HL-60/S4 (cell line): ENCODE measurements around the gene SMIM41.

Experiments
- in situ Hi-C: fragments of 300-500 bp; cut with MboI; formaldehyde crosslinking; loops from 2 replicates; pipeline ENCODE4 v1.14.3; 2022; ENCODE audit warnings: low sequenced_read_pairs

The SMIM41 gene

GRCh38 chr12:52063082-52063924 lies 16.2 kb upstream of the SMIM41 start:
- in situ Hi-C loops: no loop called here

DNA sequence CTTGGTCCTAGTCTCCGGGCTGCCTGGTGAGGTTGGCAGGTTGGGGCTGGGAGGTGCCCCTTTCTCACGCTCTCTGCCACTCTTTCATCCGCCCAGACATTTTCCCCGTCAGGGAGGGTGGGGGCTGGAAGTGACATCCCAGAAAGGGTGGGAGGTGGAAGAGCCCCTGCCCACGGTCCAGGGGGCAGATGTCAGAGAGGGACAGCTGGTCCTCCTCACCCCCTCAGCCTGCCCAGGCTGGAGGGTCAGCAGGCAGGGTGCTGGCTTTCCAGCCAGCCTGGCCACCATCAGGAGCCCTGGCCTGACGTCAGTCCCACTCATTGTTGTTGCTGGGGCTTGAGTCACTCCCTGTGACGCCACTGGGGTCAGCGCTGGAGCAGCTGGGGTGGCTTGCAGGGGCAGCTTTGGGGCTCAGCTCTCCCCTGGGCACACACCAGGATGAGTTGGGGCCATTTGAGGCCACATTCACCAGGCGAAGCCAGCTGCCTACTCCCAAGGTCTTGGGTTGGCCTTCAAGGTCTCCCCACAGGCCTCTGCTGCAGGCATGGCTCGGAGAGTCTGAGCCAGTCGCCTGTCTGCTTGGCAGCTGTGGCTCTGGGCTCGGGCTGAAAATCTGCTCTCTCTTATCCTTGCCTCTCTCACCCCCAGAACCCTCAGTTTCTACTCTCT lies 15.4 kb upstream of the SMIM41 start:
- in situ Hi-C loops: no loop called here

DNA sequence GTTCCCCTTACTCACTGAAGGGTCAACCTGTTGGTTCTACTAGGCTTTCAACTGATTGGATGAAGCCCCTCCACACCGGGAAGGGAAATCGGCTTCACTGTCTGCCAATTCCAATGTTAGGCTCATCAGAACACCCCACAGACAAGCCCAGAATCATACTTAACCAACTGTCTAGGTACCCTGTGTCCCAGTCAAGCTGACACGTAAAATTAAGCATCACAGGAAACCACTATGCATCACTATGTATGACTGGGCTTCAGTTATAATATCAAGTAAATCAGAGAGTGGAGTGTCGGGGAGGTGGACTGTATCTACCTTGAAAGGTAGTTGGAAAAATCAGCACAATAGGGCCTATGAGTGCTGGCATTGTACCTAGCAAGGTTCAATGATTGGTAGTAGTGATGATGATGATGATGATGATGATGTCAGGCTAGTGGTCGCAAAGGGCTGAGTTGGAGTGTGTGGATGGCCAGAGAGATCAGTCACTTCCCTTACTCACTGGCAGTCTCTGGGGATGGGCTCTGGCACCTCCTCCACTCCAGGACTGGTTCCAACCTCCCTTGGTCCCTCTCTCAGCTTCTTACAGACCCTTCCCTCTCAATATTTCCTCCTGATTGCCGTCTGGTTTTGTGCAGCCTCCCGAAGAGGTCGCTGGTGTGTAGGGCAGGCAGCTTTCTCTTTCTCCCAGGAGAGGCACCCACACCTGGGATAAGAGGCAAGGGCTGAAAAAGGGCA lies 13.0 kb upstream of the SMIM41 start:
- in situ Hi-C loops: no loop called here

GRCh38 chr12:52067081-52067374 lies 12.5 kb upstream of the SMIM41 start:
- in situ Hi-C loops: no loop called here

DNA sequence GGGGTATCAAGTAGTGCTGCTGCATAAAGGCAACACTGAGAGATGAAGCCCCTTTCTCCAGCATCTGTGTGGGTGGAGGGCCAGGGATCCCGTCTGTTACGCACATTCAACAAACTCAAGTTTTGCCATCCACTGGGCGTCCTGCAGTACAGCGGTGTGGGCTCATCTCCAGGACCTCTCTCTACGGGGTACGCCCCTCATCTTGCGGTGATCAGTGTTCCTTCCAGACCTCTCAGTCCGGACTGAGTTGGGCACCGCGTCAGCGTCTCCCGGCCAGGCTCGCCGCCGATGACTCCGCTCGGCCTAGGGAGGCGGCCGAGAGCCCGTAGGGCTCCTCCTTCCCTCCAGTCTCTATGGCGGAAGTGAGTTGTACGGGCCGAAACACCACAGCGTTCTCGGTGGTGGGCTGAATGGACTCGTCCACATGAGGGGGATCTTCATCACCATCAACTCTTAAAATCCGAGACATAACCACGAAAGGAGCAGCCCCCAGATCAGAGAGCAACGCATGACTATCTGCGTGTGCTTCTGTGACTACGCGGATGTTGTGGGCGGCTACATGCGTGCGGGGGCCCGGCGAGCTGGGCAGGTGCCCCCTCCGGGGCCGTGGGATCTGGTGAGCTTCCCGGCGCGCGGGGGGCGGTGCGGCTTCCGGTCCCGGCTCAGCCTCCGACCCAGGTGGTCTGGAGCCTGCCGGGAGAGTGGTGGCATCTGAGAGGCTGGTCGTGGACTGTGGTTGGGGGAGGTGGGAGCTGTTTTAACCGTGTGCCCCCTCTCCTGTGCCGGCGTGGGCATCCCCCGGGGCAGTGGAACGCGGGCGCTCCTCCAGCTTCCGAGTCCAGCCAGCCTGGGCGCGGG lies 9.9 kb upstream of the SMIM41 start, which contains the start of gene ATG101:
Gene ATG101 (plus strand): TSS at position 652 of the 858 bp plus-strand sequence. CDS start 3,673 bp downstream, outside the sequence.
- in situ Hi-C loops: no loop called here

GRCh38 chr12:52070185-52070925 lies 9.1 kb upstream of the SMIM41 start:
- in situ Hi-C loops: no loop called here

- in situ Hi-C loops: no loop called here
These were observed 5.7 kb upstream of the SMIM41 start for GRCh38 chr12:52073531-52074381.

DNA sequence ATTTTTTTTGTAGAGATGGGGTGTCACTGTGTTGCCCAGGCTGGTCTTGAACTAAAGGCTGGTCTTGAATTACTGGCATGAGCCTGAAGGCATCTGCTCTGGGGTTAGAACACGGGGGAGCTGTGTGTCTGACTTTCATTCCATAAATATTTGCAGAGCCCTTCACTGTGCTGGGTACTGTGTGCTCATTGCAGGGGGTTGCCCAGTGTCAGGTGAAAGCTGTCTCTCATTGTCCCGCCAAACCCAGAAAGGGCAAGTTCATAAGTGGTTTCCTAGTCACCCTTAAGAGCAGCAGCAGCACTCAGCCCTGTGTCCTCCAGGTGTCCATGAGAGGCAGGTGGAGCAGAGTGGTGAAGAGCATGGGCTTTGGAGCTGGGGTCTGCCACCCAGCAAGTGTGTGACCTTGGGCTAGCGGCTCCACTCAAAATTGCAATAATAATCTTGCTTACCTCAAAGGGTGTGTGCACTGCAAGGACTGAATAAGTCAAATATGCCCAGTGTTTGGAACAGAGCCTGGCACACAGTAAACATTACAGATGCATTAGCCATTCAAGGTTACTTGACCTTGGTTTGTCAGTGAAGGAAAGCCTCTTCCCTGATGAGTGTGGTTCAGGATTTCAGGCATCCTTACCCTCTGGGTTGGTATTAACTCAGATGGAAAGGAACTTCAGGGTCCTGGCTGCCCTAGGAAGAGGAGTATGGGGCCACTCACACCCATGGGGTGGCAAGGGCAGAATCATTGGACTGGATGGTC lies 4.4 kb upstream of the SMIM41 start:
- in situ Hi-C loops: no loop called here

- in situ Hi-C loops: no loop called here
These were observed 2.7 kb upstream of the SMIM41 start for GRCh38 chr12:52076811-52077210.

DNA sequence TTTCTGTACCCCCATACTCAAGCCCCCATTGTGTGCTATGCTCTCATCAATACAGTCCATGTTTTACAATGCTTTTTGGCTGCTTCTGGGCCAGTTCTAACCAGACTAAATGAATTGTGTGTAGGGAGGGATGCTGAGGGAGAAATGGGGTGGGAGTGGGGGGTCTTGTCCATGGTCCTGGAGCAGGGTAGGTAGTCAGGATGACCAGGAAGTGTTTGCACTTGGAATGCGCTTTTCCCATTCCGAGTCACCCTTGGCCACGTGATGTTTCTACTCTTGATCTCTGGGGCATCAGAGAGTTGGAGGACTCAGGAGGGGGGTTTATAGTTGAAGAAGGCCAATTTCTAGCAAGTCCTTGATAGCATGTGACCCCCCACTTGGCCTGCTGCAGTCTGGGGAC lies 1.2 kb upstream of the SMIM41 start:
- in situ Hi-C loops: no loop called here

DNA sequence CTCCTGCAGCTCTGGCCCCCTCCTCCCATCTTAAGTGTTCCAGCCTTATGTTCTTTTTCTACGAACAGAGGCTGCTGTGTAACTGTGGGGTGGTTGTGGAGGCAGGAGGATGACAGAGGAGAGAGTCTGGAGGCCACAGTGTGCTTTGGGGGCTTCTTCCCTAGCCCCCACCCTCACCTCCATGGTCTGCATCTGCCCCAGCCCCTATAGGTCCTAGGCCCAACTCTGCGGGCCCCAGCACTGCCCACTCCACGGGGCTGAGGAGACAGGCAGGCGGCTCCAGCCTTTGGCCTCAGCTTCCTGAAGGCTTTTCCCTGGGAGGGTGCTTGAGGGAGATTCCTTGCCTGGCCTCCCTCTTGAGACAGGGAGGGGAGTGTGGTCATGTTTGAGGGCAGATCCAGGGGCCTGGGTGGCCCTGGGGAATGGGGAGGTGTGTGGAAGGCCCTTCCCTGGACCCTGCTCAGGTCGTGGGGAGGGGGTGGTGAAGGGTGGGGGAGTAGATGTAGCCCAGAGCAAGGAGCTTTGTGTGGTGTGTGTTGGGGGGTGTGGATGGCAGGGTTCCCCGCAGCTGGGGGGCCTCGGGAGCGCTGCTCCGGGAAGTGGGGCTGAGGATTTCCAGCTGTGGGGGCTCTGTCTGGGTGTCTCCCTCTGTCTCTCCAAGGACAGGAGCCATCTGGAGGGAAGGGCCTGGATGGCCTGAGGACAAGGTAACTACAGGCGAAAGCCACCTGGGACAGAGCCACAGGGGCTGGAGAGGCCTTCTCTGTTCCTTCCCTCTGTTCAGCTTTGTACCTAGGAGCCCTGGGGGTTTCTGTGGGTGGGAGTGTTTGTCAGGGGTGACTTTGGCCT lies 1.1 kb downstream of the SMIM41 start:
- in situ Hi-C loops: loop anchor here (5.0 kb wide), 1 partner anchor 53 kb away; no protein-coding TSS in a partner anchor

DNA sequence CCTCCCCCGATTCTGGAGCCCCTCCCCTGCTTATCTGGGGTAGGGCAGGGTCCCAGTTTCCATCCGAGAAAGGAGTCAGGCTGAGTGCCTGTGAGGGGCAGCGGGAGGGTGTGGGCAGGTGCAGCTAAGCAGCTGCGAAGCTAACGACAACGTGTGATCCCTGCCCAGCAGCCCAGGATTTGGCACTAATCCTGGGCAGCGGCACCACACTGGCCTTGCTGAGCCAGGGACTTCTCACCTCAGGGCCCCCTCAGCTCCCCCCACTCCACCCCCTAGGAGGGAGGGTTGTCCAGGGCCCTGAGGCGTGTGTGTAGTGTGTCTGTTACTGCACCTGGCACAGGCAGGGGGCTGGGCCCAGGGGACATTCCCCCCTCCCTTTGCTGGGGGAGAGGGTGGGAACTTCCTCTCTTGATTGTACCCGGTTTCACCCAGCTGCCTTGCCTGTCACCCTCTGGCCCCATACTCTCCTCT lies 1.8 kb downstream of the SMIM41 start:
- in situ Hi-C loops: loop anchor here (5.0 kb wide), 1 partner anchor 54 kb away; no protein-coding TSS in a partner anchor

DNA sequence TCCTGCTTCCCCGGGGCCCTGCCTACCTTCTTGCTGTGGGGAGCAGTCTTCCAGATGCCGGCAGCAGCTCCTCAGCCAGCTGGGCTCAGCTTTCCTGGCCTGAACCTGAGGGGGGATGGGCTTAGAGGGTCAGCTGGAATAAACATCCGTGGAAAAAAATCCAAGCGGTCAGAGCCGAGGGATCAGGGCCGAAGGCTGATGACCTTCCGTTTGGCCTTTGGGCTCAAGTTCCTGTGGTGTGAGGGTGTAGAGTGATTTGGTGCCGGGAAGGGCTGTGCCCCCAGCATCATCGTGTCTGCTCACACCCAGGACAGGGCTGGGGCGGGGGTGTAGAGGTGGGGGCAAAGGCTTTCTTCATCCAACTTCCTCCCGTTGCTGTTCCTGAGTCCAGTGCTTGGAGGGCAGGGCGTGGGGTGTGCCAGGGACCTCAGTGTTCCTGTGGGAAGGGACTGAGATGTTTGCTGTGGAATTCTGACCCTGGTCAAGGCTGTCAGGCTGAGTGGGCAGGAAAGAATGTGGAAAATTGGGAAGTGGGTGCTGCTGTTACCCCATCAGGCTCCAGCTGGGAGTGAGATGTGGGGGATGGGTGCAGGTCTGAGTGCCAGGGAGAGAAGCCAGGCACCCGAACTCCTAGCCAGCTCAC lies 2.6 kb downstream of the SMIM41 start:
- in situ Hi-C loops: loop anchor here (5.0 kb wide), 1 partner anchor 55 kb away; no protein-coding TSS in a partner anchor

DNA sequence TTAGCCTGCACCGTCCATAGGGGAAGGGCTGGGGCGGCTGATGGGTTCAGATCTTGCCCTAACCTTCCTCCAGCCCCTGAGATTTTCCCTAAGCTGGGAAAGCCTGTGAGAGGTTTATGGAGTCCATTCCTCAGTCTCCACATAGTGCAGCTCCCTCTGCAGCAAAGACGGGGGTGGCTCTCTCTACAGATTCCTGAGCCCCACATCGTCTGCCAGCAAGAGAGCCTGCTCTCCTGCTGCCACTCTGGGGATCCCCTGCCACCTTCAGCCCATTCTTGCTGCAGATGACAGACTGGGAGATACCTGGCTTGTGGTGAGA lies 3.1 kb downstream of the SMIM41 start:
- in situ Hi-C loops: loop anchor here (5.0 kb wide), 1 partner anchor 55 kb away; no protein-coding TSS in a partner anchor

GRCh38 chr12:52082988-52083637 lies 3.6 kb downstream of the SMIM41 start:
- in situ Hi-C loops: loop anchor here (5.0 kb wide), 1 partner anchor 56 kb away; no protein-coding TSS in a partner anchor

GRCh38 chr12:52083638-52083996 lies 4.1 kb downstream of the SMIM41 start:
- in situ Hi-C loops: loop anchor here (5.0 kb wide), 1 partner anchor 56 kb away; no protein-coding TSS in a partner anchor
